H1 (cell line): ENCODE measurements around the gene TMEM107. TPM values are rescaled to one million over a fixed set of nuclear protein-coding genes. Genes with fewer than 3 reads are reported as not detected.

Experiments
- FOSL1 ChIP-seq: IDR thresholded peaks from 2 replicates; pipeline ENCODE4 v1.6.1; 2011; ENCODE audit warnings: mild to moderate bottlenecking, low read depth, low read length, moderate library complexity; ENCODE audit not compliant: insufficient read depth
- KDM4A ChIP-seq: IDR thresholded peaks from one replicate; pipeline ENCODE4 v1.7.1; 2012; ENCODE audit warnings: low read depth, mild to moderate bottlenecking, moderate library complexity, low read length, inconsistent platforms; ENCODE audit not compliant: severe bottlenecking
- MAX ChIP-seq: IDR thresholded peaks from 2 replicates; pipeline ENCODE4 v1.6.1; 2012; ENCODE audit warnings: inconsistent platforms
- RAD21 ChIP-seq, 2 experiments: IDR thresholded peaks in 1 of 2; conservative IDR thresholded peaks in 1 of 2; 2 replicates each; pipeline ENCODE4 v1.6.1; 2011; ENCODE audit warnings: low read depth in 2 of 2, low read length in 2 of 2, improper control_type of control experiment in 1 of 2, inconsistent platforms in 1 of 2, mild to moderate bottlenecking in 1 of 2, moderate library complexity in 1 of 2
- SP4 ChIP-seq: IDR thresholded peaks from 2 replicates; pipeline ENCODE4 v1.6.1; 2012; ENCODE audit warnings: low read length, inconsistent platforms
- USF2 ChIP-seq: IDR thresholded peaks from 2 replicates; pipeline ENCODE4 v1.6.1; 2011; ENCODE audit warnings: low read length, improper control_type of control experiment
- polyA plus RNA-seq, 7 experiments: library from polyadenylated mRNA; depleted of rRNA in 3 of 7; stranded (reverse) in 5 of 7; unstranded in 2 of 7; fragments of >200 nt in 5 of 7; fragments of 200-250 nt in 2 of 7; gene quantifications; 1 replicate in 5 of 7; 2 replicates in 1 of 7; 4 replicates in 1 of 7; pipeline versions ENCODE4 v1.2.1 to v1.2.3, GENCODE V29; 2011 to 2013; ENCODE audit warnings: missing spikeins in 2 of 7, mixed read lengths in 2 of 7
- total RNA-seq: library from RNA; stranded (reverse); fragmentation: NEBNext Ultra II Directional; extraction: Animal tissue kit (Norgen Biotek cat#: 25700); gene quantifications from 2 replicates; pipeline ENCODE4 v1.2.1, GENCODE V29; 2021

The TMEM107 gene
- total and polyA plus RNA-seq, 2 of the 8 experiments (the other 6 are each of a cell fraction or from before 2014, with no cell fraction given), result 17.3 to 21.5 TPM

GRCh38 chr17:8159459-8160223 is 16.5 kb downstream of the TMEM107 start (continued):
- TF ChIP-seq RAD21 (IDR thresholded peaks at IDR 0.05 in 1 of 2, conservative IDR thresholded peaks at IDR 0.05 in 1 of 2; ENCODE audit: low read depth in 2 of 2, low read length in 2 of 2), result no peak
- no peak for TF ChIP-seq USF2
- TF ChIP-seq KDM4A, result no peak
- TF ChIP-seq FOSL1, result no peak
- no peak for TF ChIP-seq SP4
- TF ChIP-seq MAX, result no peak
- TF ChIP-seq, all 59 proteins: peak for 0
